KG1 (cell line): ENCODE results near the gene SMURF2.
"Not testable (repeated sequence)": the region's sequence is repeated elsewhere in the genome, so short reads cannot be mapped to it uniquely, and the experiment has no call there.

Source experiments
- DNase-seq: peaks from one replicate; lab custom pipeline; 2025; lab: John Stamatoyannopoulos, UW

Gene SMURF2

DNA sequence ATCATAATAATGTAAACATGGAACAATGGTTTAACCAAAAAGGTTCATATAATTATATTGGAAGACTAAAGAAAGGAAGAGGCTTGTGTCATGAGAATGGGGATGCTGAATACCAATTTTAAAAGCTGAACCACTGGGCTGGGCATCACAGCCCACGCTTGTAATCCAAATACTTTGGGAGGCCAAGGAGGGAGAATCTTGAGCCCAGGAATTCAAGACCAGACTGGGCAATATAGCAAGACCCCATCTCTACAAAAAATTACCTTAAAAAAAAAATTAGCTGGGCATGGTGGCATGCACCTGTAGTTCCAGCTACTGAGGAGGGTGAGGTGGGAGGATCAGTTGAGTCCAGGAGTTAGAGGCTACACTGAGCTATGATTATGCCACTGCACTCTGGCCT is 65.1 kb downstream of the SMURF2 start:
- DNase-seq: no peak

DNA sequence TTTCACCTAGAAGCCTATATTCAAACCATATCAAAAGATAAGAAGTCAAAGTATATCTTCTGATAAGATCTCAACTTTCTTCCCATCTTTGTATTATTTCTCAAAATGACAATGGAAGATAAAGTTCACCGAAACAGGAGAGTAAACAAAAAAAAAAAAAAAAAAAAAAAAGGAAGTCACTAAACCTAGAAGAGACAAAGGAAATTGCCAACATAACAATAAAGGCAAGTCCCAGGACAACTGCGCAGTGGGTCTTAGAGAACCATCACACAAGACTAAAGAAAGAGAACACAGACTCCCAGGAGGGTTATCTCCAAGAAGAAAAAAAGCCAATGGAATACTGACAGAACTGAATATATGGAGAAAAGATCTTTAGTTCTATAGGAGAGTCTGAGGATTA is 65.7 kb downstream of the SMURF2 start:
- DNase-seq: no peak

DNA sequence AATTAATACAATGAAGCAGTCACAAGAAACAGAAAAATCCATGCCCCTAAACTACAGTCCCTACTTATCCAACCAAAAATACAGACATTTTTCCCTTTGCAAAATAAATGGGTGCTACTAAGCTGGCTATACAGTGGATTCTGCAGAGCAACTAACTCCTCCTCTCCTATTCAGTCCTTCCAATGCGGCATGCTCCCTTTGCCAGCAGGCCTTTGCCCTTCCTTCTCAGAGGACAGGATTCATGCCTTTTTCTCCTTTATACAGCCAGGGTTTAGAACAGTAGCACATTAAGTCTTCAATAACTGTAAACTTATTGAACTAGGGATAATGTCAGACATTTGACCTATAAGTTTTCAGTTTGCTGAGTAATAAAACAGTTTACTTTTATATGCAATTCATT is 70.2 kb downstream of the SMURF2 start:
- DNase-seq: no peak

DNA sequence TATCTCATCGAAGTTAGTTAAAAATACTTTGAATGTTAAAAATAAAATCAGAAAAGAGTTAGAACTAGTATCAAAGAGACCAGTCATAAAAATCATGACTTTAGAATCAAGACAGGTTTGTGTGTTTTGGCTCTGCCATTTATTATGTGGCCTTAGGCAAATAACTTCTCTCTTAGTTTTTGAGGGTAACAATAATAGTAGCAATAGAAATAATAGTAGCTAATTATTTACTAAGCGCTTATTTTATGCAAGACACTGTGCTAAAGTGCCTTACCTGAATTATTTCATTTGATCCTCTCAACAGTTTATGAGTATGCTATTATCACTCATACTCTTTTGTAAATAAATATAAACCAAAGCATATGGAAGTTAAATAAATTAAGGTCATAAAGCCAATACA is 77.0 kb downstream of the SMURF2 start:
- no peak for DNase-seq

DNA sequence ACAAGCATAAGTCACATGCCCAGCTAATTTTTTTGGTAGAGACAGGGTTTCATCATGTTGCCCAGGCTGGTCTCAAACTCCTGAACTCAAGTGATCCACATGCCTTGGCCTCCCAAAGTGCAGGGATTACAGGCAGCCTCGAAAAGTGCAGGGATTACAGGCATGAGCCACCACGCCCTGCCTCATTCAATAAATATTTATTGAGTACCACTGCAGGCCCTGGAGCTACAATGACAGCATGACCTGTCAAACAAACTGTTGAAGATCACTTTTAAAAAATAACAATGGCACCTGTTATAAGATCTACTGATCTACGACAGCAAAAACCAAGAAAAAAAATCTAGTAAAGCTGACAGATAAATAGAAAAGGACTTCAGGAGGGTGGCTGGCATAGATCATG is 79.1 kb downstream of the SMURF2 start:
- no peak for DNase-seq

DNA sequence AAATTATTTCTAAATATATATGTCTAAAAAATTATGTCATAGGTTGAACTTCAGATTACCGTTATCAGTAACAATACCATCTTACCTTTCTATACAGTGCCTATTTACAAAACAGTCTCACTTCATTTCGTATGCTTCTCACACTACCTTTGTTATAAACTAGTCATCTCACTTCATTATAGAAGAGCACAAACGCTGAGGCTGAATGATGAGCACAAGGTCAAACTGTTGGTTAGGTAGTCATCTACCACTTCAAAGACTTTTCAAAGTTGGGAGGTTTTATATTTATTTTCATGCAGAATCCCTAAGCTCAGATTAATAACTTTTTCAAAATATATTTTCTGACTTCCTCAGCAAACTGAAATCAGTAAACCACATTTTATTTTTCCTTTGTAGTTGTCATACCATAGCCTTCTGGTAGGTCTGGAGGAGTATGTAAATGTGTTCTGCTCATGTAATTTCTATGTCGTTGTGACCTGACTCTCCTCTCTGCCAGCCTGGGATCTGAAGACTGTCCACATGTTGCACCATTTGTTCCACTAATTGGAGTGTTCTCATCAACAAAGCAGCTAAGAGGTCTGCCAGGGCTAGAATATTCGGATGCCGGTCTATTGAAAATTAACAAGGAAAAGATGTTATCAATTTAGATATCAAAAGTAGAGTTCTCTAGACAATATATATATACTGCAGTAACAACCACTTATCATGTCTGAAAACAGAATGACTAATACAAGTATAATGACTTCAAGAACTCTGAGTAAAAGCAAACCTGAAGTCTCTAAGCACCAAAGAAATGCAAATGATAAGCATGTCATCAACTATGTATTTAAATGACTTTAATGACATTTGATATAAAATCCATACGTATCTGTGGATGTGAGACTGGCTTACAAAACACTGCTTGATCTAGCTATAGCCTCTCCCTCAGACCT is 81.5 kb downstream of the SMURF2 start:
- DNase-seq: no peak

DNA sequence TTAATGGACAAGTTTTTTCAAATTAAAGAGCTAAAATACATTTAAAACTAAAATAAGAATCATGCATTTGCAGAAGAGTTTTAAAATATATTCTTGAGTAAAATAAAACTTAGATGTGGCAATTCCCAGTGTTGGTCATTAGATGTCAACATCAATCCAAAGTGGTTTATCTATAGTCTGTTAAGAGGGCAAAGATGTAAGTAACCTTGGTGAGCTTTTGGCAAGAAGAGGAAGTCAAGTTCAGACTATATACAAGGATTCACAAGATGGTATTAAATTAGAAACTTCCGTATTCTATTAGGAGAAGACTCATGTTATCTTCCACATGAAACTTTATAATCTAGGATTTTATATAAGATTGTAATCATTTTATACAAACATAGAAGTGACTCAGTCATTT is 82.2 kb downstream of the SMURF2 start:
- DNase-seq: no peak

DNA sequence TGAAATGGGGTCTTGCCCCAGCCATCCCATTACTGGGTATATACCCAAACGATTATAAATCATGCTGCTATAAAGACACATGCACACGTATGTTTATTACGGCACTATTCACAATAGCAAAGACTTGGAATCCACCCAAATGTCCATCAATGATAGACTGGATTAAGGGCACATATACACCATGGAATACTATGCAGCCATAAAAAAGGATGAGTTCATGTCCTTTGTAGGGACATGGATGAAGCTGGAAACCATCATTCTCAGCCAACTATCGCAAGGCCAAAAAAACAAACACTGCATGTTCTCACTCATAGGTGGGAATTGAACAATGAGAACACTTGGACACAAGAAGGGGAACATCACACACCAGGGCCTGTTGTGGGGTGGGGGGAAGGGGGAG is 85.1 kb downstream of the SMURF2 start:
- not testable (repeated sequence) for DNase-seq

DNA sequence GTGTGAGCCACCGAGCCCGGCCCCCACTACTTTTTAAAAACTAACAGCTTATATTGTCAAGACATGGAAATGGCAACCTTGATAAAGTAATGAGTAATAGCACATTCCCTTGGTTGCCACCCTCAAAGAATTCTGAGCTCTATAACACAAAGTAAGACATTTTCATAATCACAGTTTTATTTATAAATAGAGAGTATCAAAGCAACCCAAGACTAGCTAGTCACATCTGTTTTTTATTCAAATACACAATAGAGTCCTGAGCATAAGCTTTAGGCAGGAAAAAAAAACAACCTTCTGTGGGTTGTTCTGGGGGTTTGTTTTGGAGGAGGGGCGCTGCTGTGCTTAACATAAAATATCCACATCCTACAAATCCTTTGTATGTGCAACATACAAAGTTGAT is 86.7 kb downstream of the SMURF2 start:
- no peak for DNase-seq

DNA sequence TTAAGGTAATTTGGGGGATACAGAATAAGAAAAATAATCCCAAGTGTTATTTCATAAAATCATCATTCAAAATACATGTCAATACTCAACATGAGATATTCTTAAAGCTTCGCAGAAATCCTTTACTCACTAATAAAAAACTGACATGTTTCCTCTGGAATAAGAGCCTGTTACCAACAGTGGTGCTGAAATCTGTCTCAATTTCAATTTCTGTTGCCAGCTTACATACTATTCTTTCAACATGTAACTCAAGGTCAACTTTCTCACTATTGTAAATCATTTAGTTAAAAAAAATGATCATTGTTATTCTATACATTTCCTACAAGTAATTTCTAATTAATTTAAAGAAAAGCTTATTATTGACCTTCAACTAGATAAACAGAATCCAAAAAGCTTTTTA is 87.5 kb downstream of the SMURF2 start:
- no peak for DNase-seq

DNA sequence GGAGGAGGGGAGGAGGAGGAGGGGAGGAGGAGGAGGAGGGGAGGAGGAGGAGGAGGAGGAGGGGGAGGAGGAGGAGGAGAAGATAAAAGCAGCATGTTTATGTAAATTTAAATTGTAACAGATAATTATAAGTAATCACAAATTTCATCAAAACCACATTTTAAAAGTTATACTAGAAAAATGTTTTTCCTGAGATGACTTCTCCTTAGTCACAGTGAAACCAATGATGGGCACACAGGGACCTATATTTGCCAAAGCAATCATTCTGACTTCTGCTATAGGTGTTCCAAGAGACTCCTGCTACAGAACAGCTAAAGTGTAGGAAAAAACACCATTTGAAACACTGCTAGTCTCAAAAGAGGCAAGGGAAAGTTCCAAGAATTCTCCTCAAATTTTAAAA is 88.9 kb downstream of the SMURF2 start:
- DNase-seq: no peak

DNA sequence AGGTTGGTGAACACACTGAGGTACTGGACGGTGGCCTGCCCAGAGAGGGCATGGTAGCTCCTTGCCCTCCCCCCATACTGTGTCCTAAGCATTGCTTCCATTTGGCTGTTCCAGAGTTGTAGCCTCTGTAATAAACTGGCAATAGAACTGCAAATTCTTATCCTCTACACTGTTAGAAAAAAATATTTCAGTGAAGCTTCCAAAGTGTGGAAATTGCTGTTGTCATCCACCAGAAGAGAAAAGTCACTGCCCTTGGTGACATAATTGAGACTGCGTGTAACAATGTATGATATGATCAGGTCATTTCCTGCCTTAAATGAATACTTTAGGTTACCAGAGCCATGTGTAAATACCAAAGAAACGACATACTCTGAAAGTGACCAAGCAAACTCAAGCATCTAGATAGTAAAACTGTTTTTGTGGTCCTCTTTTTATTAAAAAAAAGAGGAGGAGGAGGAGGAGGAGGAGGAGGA is 89.4 kb downstream of the SMURF2 start:
- no peak for DNase-seq

DNA sequence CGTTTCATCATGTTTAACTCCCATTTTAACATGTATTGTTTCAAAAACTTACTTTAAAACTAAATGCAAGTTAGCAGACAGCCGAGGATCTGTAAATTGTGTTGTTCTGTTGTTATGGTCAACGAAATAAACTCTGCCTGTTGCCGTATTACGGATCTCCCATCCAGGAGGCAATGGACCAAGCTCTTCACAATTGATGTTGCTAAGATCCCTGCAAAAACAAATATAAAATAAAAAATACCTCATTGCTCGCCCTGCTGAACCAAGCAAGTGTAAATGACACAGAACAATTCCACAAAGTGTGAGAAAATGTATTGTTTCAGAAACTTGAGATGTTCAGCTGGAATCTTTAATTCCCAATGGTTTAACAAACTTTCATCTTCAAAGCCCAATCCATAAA is 90.4 kb downstream of the SMURF2 start:
- no peak for DNase-seq

DNA sequence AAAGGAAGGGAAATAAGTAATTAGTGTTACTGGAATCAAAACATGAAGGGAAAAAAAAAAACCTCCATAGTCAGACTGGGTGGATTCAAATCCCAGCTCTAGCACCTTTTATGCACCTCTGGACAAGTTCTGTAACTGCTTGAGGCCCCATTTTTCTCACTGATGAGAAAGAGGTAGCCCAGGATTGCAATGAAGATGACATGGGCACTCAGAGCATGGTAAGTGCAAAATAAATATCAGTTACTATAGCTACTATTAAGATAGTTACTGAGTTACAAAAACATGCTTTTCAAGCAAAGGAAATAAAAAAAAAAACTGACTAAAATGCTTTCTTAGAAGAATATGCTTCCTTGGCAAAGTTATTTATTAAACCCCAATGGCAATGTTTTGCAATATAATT is 96.5 kb downstream of the SMURF2 start:
- DNase-seq: no peak

DNA sequence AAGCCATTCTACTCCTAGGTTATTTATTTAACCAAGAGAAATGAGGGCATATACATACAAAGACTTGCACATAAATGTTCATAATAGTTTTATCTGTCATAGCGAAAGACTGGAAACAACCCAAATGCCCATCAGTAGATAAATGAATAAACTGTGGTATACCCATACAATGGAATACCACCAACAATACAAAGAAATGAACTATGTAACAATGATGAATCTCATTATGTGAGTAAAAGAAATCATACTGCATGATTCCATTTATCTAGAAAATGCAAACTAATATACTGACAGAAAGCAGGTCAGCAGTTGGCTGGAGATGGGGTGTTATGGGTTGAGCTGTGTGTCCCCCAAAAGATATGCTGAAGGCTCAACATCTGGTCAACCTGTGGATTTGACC is 98.0 kb downstream of the SMURF2 start:
- no peak for DNase-seq

DNA sequence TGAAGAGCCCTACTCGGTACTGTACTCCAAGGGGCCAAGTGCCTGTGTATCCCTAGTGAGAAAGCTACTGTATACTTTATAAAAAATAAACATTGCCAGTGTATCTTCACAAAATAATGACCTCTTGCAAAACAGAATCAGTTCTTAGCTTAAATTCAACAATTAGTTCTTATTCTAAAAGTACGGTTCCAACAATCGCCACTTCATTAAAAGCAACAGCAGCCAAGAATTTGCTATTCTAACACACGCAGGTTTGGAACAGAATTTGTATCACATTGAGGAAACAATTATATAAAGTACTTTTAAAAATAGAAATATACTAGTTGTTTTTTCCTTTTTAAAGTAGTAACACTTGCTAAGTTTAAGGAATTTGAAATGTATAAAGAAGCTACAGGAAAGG is 106.8 kb downstream of the SMURF2 start:
- no peak for DNase-seq

DNA sequence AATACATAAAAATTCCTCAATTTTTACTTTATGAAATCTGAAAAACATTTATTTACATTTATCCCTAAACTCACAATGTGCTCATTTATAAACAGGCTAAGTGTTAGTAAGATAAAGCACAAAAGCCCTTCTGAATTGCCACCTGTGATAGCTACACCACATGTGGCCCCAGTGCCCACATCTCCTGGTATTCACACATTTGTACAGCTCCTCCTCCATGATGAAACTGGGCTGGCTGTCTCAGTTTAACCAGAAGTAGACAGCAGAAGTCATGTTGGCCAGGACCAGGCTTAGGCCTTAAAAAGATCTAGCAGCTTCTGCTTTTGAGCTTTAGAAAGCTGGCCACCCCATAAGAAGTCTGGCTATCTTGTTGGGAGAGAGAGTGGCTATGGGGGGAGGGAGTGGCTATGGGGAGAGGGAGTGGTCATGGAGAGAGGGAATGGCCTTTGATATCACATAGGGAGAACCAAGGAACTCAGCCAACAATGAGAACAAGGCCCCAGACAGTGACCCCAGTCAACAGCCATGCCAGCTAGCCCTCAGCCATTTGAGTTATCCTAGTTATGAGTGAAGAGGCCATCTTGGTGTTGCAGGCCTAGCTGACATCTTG is 108.0 kb downstream of the SMURF2 start:
- DNase-seq: no peak

DNA sequence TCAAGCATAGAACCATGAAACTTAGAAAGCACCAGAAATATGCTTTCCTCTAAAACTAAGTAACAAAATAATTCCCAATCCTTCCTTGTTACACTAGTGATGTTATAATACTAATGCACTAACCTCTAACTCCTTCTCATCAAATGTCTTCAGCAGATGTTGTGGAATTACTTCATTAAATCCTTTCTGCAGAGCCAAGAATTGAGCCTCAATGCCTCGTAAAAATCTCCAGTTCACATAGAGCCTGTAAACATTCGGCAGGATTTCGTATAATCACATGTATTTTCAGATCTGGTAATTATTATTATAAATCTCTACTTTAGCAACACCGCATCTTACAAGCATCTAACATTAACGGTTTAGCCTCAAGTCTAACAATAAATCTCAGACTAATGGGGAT is 110.6 kb downstream of the SMURF2 start:
- no peak for DNase-seq

DNA sequence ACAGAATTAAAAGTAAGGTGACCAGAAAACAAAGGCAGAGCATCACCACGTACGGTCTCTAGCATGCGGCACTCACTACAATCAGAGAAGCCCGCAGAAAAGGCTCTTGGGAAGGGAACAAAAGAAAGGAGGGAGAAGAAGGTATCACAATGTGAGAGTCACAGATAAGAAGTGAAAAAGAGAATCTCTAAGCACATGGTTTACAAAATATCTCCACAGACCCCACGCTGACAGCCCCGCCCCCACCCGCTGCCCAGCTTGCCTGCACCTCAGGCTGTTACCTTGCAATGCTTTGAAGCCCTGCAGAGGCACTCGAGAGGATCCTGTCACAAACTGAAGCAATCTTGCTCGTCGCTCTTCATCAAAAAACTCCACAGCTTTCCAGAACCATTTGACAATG is 114.8 kb downstream of the SMURF2 start:
- no peak for DNase-seq

DNA sequence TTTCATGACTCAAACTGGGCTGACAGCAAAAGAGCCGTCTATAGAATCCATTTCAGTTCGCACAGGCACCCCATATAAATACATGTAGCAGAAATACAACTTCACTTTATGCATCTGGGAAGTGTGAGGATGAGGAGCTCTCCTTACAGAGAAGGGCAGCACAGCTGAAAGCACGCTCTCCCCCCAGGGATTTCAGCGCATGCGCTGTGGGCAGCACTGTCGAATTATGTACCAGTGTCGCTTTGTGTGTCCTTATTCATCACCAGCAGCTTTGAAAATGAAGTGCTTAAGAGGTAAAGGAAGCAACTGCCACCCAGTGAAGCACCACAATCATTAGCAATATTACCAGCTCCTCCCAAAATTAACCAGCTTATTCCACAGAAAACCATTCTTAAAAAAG is 115.4 kb downstream of the SMURF2 start:
- DNase-seq: no peak

DNA sequence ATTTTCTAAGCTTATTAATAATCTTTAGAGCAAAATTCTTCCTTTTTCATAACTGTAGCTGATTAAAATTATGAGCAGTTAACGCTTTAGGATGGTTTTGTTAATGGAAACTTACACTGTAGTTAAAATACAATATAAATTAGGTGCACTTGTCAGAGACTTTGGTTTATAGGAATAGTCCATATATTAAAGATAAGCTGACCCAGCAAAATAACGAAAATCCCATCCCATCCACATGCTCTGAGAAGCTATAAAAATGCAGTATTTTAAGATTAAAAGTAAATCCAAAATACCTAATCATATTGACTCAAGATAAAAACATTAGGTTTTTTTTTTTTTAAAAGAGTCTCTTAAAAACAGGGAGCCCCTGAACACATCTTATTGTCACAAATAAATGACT is 117.4 kb downstream of the SMURF2 start:
- DNase-seq: no peak

DNA sequence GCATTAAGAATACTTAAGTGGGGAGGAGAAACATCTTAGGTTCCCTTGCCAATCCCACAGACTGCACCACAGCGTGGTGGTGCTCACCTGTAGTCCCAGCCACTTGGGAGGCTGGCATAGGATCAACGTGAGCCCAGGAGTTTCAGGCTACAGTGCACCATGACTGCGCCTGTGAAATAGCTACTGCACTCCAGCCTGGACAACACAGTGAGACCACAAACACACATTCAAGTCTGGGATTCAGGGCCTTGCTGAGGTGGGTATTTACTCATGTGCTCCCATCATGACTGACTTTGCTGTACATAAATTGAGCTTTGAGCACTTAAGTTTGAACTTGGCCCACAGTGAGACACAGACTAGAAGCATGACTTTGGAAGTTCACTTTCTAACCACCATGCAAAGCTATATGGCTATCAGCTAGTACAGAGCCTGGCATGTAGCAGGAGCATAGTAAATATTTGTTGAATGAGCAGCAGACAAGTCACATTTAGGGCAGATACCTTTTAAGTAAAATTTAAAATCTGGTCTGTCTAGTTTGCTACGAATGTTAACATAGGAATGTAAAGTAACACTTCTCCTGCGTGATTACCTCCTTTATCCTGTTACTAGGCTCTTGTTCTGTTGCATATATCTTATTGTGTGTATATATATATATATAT is 121.9 kb downstream of the SMURF2 start:
- no peak for DNase-seq

DNA sequence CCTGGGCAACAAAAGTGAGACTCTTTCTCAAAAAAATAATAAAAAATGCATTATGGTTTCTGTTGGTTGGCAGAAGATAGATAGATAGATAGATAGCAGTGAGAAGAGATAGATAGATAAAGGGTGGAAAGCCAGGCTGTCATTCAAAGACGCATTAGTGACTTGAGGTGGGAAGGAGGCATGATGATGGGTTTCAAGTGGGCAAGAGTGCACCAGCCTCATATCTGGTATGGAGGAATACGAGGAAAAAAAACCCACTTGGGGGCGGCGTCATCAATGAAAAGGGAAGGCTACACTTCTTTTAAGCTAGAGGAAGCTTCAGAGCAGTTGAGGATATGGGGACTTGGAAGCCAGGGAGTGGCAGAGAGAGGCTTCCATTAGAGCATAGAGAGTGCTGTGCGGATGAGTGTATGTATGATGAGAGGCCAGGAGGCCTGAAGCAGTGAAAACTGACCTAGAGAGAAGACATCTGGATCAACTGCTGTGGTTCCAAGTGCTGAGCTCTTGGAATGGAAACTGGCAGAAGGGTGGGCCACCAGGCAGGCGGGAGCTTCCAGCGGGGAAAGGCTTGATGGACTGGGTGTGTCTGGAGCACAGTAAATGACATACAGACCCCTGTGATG is 123.5 kb downstream of the SMURF2 start:
- DNase-seq: no peak
